NOMO-1 treated with DMSO at 0.1 percent for 48 hours (cell line): ENCODE data around the gene DNAAF8.

ENCODE experiments used
- DNase-seq: peaks from one replicate; lab custom pipeline; 2025; ENCODE audit not compliant: unreplicated experiment; lab: John Stamatoyannopoulos, UW

DNAAF8 gene

DNA sequence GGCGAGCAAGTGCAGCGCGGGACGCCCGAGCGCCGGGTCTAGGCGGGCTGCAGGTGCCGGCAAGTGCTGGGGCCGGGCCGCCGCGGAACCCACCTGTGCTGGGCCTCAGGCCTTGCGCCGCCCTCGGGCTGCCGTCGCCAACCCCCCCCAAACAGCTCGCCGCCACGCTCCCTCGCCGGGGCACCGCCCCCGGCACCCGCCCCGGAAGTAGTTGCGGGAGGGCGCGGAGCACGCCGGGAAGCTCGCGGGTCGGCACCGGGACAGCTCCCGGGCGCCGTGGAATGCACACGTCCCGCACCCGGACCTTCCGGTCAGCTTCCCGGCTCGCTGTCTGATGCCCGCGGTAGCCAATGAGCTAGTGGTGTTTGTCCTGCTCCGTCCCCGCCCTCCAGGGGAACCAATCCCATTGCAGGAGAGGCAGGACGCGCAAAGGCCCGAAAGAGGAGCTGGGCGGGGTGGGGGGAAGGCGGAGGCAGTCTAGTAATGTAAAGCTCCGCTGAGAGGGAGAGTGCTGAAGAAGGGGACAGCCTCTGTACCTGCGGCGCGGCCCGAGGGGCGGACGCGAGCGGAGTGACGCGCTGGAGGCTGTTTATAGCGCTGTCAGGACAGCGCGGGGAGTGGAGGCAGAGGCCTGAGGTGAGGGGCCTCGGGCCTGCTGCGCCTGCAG lies at the start of gene DNAAF8, which contains the start of gene ANKS3:
Gene DNAAF8 (plus strand): TSS at position 475 of the 667 bp plus-strand sequence. CDS start 1,978 bp downstream, outside the sequence.
Gene ANKS3 (minus strand): TSS at position 209 of the 667 bp plus-strand sequence. CDS start 4,122 bp downstream, outside the sequence.
- DNase-seq: peak; percentile 93

DNA sequence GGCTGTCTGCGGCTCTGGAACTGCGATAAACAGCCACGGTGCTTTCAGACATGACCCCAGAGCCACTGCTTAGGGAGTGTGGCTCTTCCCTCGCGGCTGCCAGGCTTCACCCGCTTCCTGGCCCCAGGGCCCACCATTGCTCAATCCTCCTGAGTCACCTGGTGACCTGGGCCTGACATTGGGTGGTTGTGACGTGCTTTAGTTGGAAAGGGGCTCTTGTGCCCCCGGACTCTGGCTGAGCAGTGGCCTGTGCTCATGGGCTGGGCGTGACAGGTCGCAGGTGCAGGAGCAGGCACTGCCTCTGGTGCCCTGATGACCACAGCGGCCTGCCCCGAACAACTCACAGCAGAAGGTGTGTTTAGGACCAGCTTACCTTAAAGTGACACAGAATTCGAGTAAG lies 49.6 kb upstream of the DNAAF8 start:
- no peak for DNase-seq

DNA sequence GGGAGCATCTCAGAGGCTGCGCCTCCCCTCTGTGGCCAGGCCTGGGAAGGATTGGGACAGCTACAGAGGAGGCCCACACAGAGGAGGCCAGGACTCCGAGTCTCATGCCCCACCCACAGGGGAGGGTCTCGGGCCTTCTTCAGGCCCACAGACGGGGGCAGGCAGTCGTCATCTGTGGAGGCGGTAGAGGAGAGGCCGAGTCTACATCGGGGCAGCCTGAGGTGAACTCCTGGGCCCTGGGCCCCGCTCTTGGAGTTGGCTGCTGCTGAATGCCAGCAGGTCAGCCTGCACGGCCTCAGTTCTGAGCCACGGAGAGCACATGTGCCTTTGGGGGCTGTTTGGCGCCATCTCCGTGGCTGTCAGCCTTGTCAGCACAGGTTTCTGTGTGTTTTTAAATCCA lies 49.0 kb upstream of the DNAAF8 start:
- DNase-seq: no peak

DNA sequence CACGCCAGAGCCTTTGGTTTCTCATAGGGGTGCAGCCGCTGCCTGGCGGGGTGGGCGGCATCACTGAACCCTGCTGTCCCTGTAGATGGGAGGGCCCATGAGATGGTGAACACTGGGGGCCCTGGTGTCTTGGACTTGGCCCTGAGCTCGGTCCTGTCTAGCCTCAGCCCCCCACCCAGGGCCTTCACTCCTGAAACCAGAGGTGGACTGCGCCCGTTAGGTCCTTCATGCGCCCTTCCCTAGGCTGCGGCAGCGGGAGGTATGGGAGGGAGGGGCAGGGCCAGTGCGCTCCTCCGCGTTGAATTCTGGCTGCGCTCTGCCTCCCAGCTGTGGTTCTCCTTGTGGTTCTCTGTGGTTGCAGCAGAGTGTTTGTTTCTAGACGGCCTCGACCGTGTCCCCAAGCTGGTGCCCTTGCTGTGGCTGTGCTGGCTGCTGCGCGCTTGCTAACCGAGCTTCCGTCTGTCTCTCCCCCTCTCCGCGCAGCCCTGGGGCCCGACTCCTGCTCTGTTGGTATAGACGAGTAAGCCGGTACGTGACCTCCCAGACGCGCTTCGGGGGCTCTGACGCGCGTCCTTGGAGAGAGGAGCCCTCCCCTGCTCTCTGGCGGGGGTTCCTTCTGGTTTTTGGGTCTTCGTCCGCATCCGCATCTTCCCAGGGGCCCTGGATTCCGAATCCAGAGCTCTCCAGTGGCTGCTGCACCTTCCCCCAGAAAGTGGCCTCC lies 48.4 kb upstream of the DNAAF8 start:
- DNase-seq: no peak

DNA sequence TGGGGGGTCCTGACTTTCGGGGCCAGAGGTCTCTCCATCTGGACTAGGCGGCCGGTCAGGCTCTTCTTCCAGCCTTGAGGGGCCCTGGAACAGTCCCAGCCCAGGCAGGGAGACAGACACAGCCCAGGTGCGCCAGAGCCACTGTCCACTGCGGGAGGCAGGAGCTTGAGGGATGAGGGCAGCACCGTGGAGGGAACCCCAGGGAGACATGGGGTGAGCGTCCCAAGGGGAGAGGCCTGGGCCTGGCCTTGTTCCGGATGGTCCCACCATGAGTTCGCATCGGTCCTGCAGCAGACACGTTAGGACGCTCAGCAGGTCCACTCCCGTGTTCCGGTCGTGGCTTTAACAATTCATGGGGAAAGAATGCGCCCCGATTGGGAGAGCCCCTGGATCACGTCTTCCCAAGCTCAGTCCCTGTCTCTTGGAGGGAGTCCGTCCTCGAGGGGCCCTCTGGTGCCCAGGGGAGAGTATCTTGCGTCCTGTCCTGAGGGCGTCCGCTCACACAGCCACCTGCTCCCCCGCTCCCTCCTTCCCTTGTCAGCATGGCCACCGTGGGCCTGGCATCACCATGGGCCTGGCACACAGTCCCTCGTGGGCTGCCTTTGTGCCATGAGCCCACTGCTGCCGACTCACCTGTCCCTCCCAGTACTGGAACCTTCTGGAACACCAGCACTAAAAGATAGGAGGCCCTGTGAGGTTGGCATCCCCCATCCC lies 47.7 kb upstream of the DNAAF8 start:
- no peak for DNase-seq

DNA sequence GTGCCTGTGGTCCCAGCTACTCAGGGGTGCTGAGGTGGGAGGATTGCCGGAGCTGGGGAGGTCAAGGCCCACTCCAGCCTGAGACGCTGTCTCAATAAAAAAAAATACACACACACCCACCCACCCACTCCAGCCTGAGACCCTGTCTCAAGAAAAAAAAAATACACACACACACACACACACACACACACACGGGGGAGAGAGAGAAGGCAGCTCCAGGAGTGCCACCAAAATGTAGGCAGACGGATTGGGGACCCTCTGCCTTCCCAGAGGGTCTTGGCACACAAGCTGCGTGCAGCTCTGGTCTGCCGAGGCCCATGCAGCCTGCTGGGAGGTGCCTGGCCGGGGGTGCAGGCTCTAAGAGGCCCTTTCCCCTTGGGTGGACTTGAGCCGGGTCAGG lies 46.9 kb upstream of the DNAAF8 start:
- DNase-seq: no peak

DNA sequence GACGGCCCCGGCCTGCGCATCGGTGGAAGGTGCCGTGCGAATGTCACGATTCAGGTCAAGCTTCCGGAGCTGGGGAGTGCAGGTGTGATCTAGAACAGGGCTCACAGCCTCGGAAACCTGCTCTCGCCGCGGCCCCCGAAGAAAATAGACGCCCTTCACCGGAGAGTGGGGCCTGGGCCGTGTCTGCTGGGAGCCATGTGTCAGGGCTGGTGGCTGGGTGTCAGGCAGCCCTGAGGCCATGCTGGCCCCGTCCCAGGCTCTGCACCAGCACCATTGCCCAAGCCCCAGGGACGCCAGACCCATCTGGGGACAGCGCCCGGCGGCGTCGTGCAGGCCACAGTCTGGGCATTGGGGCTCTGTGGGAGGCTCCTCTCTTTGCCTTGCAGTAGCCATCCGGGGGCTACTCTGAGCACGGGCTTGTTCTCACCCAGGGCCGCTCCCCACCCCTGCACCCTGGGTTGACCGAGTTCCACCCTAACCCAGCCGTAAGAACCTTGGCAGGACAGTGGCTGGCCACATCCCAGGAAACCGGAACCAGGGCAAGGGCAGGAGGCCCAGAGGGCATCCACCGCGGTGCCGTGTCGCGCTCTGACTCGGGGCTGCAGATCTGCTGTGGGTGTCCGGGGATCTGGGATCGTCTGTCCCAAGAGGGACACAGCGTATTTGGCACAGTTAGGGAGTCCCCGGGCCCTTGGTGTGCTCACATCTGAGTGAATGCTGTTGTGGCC lies 46.2 kb upstream of the DNAAF8 start:
- no peak for DNase-seq

DNA sequence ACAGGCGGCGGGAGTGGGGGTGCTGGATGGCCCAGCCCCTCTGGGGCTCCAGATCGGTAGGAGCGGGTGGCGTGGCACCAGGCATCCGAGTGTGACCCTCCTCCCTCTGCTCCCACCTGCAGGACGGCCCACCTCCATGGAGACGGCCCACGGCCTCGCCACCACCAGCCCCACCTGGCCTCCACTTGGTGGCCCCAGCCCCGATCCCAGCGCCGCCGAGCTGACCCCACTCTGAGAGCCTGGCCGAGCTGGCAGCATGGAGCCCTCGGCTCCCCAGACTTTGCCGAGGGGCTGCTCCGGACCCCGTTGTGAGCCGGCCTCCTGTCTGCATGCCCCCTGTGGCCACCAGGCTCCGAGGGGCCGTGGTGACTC lies 45.7 kb upstream of the DNAAF8 start:
- DNase-seq: no peak

DNA sequence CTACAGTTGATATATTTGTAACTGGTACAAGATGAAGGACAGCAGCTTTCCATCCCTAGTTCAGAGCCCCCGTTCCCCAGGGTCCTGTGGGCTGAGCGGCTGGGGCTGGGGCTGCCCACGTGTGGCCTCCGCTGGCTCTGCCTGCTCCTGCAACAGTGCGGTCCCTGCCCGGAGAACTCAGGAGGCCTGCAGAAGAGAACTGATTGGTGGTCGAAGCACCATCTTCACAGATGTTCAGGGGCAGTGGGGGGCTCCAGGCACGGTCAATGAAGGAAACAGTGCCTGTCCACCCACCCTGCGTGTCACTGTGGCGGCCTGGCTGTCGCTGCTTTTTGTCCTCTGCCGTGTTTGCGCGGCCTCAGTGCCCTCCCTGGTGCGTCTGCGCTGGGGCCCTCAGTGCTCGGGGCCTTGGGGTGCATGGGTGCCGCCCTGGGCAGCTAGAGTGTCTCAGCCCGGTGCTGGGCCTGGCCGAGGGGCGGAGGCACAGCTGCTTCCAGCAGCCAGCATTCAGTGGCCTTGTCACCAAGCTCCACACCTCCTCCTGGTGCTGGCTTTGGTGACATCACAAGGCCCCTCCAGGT lies 45.2 kb upstream of the DNAAF8 start:
- DNase-seq: no peak

DNA sequence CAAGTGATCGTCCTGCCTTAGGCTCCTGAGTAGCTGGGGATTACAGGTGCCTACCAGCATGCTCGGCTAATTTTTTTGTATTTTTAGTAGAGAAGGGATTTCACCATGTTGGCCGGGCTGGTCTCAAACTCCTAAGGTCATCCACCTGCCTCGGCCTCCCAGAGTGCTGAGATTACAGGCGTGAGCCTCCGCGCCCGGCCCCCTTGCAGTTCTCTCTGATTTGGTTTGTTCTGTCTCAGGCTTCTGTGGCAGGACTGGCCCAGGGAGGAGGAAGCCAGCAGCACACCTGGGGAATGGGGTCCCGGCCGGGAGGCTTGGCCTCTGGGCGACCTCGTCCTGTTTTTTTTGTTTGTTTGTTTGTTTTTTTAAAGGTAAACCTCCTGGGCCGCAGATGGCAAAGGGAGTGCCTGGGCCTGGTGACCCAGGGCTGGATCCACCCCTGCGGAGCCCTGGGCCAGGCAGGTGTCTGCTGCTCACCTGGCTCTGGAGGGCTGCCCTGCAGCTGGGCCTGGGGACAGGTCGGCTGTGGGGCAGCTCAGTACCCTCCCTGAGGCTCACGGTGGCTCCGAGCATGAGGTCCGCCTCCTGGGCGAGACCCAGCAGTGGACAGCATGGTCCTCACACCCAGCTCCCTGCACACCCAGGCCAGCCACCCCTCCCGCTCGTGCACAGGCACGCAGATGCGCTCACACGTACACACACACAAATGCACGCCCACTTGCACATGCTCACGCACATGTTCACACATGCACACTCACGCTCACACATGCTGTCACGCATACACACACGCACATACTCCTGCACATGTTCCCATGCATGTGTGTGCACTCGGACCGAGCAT lies 44.3 kb upstream of the DNAAF8 start:
- no peak for DNase-seq

DNA sequence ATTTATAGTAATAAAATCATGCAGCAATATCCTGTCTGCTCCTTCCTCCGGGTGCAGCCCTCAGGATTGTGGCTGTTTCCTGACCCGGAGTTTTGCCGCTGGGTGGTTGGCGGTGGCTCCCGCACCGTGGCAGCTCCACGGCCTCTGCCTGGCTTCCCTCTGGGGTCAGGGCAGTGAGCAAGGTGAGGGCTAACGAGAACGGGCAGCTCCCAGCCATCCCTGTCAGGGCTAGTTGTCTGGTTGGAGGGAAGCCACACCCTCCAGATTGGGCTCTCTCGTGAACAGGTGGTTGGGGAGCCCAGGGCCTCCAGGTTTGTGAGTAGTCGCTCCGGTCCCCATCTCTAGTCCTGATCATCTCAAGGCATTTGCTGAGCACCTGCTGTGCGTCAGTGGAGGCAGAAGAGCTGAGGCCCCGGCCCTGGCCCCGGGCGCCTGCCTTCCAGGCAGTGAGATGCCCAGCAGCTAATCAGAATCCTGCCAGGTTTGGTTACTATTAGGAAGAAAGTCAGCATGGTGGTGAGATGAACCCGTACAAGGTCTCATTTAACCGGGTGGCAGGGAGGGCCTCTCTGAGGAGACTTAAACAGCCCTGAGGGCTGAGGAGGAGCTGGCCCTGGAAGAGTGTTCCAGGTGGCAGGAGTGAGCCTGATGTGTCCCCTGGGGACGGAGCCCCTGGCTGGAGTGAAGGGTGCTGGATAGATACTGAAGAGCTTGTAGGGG lies 43.2 kb upstream of the DNAAF8 start:
- DNase-seq: peak; percentile 54

DNA sequence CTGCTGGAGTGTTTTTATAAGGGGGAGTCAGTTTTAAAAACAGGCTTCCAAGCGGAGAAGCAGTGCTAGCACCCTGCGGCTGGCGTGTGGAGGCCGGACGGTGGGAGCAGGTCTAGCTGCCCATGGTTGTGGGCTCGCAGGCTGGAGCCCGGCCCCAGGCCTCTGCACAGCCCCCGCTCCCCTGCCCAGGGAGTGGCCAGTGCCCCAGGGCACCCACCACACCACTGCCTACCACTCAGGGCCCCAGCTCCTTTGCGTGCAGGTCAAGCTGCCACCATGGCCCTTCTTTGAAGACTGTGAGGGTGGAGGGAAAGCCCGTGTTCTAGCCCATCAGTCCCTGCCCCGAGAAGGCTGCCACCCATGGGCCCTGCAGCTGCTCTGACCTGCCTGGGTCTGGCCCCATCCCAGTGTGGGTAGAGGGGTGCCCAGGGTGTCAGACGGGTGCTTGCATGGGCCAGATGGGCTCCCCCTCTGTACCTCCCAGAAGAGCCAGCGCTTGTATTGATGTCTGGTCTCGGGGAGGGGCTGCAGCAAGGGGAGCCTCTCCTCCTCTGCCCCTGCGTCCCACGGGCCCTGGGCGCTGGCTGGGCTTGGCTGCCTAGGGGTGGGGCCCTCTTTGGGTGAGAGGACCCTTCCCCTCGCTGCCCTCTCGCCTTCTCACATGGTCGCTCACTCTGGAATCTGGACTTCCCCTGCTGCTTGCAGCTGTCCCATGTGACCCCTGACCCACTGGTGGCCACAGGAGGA lies 42.5 kb upstream of the DNAAF8 start:
- DNase-seq: no peak

DNA sequence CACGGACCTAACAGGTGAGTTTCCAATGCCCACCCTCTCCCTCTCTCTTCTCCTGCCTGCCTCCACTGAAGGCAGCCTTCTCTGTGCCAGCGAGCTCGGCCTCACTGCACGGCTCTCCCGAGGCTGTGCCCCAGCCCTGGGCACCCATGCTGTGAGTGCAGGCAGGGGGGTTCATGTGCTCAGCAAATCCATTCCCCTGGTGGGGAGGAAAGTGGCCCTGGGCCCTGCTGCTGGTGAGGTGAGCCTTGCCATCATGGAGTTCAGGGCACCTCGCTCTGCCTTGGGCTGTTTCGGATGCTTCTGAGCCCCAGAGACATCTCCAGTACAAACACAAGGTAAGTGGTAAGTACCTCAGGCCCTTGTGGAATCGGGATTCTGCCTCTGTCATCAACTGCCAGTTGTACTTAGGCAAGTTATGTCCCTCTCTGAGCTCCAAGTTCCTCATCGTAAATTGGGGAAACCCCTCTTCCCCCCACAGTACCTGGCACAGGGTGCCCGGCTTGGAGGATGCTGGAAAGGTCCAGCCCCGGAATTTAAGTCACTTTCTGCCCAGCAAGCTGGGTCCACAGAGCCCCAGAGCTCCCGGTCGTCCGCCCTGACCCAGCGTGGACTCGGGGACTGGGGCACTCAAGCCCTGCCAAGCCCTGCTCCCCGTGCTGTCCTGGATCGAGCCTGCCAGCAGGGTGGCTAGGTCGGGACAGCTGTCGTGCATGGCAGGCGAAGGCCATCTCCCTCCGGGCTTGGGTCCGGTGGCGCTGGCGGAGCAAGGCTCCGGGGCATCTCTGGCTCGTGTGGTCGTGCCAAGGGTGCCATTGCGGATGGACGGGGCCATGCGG lies 41.7 kb upstream of the DNAAF8 start:
- DNase-seq: peak; percentile 63

DNA sequence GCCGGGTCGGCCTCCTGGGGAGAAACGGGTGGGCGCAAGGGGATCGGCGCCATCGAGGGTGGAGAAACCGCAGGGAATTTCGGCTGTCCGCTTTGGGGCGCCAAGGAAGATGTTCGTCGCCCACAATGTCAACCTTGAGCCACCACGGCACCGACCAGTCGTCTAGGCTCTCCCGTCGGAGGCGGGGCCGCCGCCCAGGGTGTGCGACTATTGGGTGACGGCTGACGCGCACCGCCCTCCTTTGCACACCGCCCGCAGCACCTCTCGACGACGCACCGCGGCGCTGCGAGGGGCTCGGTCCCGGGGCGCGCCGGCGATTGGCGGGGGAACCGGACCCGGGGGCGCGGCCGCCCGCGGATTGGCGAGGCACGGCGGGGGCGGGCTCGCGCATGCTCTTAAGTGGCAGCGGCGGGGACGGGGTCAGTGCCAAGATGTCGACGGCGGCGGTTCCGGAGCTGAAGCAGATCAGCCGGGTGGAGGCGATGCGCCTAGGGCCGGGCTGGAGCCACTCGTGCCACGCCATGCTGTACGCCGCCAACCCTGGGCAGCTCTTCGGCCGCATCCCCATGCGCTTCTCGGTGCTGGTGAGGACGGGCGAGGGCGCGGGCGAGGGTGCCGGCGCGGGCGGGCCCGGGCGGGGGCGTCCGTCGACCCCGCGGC lies 40.9 kb upstream of the DNAAF8 start, which contains the start of gene NUDT16L1:
Gene NUDT16L1 (plus strand): TSS at position 267 of the 660 bp plus-strand sequence. CDS start 165 bp downstream, at position 432.
- DNase-seq: peak; percentile 97

DNA sequence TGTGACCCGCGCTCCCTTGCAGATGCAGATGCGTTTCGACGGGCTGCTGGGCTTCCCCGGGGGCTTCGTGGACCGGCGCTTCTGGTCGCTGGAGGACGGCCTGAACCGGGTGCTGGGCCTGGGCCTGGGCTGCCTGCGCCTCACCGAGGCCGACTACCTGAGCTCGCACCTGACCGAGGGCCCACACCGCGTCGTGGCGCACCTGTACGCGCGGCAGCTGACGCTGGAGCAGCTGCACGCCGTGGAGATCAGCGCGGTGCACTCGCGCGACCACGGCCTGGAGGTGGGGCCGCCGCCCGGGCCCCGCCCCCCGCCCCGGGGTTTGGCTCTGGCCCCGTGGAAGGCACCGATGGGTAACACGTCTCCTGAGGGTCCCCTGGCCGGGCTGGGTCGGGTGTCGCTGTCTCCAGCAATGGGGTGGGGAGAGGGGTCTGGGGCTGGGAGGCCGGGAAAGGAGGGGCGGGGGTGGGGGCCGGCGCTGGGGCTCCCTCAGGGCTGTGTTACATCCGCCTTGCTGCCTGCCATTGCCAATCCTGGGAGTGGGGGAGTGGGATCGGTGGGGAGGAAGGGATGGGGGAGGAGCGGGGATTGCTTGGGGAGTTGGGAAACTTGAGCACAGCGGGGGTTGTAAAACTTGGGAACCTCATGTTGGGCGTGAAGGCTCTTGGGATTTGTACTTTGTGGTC lies 40.2 kb upstream of the DNAAF8 start:
- DNase-seq: no peak

DNA sequence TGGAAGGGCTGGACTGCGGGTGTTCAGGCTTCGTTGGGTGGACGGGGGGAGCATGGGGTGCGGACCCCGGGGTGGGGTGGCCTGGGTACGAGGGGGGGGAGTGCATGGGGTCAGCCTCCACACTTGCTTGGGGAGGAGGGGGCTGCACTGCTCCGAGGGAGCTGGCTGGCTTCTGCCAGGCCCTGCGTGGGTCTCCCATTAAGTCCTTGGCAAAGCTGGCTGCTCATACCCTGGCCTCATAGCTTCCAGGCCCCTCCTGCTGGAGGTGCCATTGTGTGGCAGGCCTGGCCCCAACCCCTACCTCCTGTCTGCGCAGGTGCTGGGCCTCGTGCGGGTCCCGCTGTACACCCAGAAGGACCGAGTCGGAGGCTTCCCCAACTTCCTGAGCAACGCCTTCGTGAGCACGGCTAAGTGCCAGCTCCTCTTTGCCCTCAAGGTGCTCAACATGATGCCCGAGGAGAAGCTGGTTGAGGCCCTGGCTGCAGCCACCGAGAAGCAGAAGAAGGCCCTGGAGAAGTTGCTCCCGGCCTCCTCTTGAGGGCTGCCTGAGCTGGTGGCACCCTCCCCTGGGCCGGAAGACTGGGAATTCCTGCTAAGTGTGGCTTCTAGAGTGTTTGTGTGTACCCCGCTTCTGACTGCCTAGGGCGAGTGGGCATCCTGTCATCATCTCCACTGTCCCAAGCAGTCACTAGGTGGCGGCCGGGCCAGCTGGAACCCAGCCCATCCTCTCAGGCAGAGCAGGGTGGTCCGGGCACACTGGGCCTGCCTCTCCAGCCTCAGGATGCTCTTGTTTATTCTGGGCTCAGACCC lies 39.5 kb upstream of the DNAAF8 start:
- DNase-seq: no peak
